HepG2 (cell line): ENCODE data around the gene ADI1. TPM values are rescaled to one million over a fixed set of nuclear protein-coding genes. Genes with fewer than 3 reads are reported as not detected.

Experiments used
- E2F2 ChIP-seq: sonication (generic); formaldehyde crosslinking; IDR thresholded peaks from 2 replicates; pipeline ENCODE4 v1.4.0; 2020; ENCODE audit warnings: missing genetic modification reagents, borderline replicate concordance
- ESRRA ChIP-seq: sonication (generic); formaldehyde crosslinking; IDR thresholded peaks from 2 replicates; pipeline ENCODE4 v1.5.1; 2020; ENCODE audit warnings: mild to moderate bottlenecking, low read depth, missing genetic modification reagents
- HMGXB3 ChIP-seq: sonication (generic); formaldehyde crosslinking; IDR thresholded peaks from 2 replicates; pipeline ENCODE4 v1.4.0; 2020; ENCODE audit warnings: missing genetic modification reagents, borderline replicate concordance
- MAZ ChIP-seq, 2 experiments: sonication (generic) in 1 of 2; formaldehyde crosslinking in 1 of 2; IDR thresholded peaks; 2 replicates each; pipeline versions ENCODE4 v1.5.0 to v1.6.1; 2012 to 2020; ENCODE audit warnings: low read depth in 2 of 2, mild to moderate bottlenecking in 2 of 2, borderline replicate concordance in 1 of 2, improper control_type of control experiment in 1 of 2, low read length in 1 of 2, missing genetic modification reagents in 1 of 2, moderate library complexity in 1 of 2
- NCOR1 ChIP-seq: fragments of 200-600 bp; sonication (generic); IDR thresholded peaks from 2 replicates; pipeline ENCODE4 v1.7.0; 2017; ENCODE audit warnings: antibody characterized with exemption, low read length, borderline replicate concordance
- PAF1 ChIP-seq: IDR thresholded peaks from 2 replicates; pipeline ENCODE4 v1.6.1; 2016; ENCODE audit warnings: missing genetic modification reagents, missing compliant biosample characterization
- PHF8 ChIP-seq: sonication (generic); formaldehyde crosslinking; IDR thresholded peaks from 2 replicates; pipeline ENCODE4 v1.5.0; 2020; ENCODE audit warnings: missing genetic modification reagents
- SOX13 ChIP-seq, 3 experiments: fragments of 450-650 bp in 1 of 3; sonication (generic) in 1 of 3; formaldehyde crosslinking in 1 of 3; IDR thresholded peaks in 2 of 3; conservative IDR thresholded peaks in 1 of 3; 2 replicates each; pipeline versions ENCODE4 v1.5.0 to v1.6.1; 2016 to 2020; ENCODE audit warnings: antibody characterized with exemption in 1 of 3, mild to moderate bottlenecking in 1 of 3, missing compliant biosample characterization in 1 of 3, missing genetic modification reagents in 1 of 3, moderate library complexity in 1 of 3
- ZBTB44 ChIP-seq: sonication (generic); formaldehyde crosslinking; IDR thresholded peaks from 2 replicates; pipeline ENCODE4 v1.4.0; 2020; ENCODE audit warnings: missing genetic modification reagents
- ZNF136 ChIP-seq: sonication (generic); formaldehyde crosslinking; IDR thresholded peaks from 2 replicates; pipeline ENCODE4 v1.8.1; 2022; ENCODE audit warnings: low read depth, mild to moderate bottlenecking, moderate library complexity, missing genetic modification reagents
- ZNF18 ChIP-seq: sonication (generic); formaldehyde crosslinking; IDR thresholded peaks from 2 replicates; pipeline ENCODE4 v1.8.0; 2022; ENCODE audit warnings: mild to moderate bottlenecking, missing genetic modification reagents; ENCODE audit not compliant: insufficient replicate concordance
- ZNF337 ChIP-seq: sonication (generic); formaldehyde crosslinking; IDR thresholded peaks from 2 replicates; pipeline ENCODE4 v1.5.1; 2020; ENCODE audit warnings: missing genetic modification reagents, low read depth, mild to moderate bottlenecking, borderline replicate concordance
- ZSCAN21 ChIP-seq: sonication (generic); formaldehyde crosslinking; IDR thresholded peaks from 2 replicates; pipeline ENCODE4 v1.8.0; 2022; ENCODE audit warnings: mild to moderate bottlenecking, missing genetic modification reagents, moderate library complexity, borderline replicate concordance
- polyA plus RNA-seq, 8 experiments: library from polyadenylated mRNA; depleted of rRNA in 3 of 8; stranded (reverse) in 7 of 8; unstranded in 1 of 8; fragments of >200 nt; fragmentation: Illumina TruSeq in 4 of 8; extraction: Trizol in 4 of 8; gene quantifications; 2 replicates each; pipeline versions ENCODE4 v1.2.1 to v1.2.3, GENCODE V29; 2011 to 2016; ENCODE audit warnings: low read depth in 4 of 8, missing spikeins in 1 of 8, mixed read lengths in 1 of 8; ENCODE audit not compliant: insufficient read depth in 1 of 8
- total RNA-seq, 5 experiments: library from RNA; depleted of rRNA; stranded (reverse); fragments of >200 nt; fragmentation: Illumina TruSeq; extraction: Trizol; gene quantifications; 2 replicates each; pipeline ENCODE4 v1.2.3, GENCODE V29; 2016; ENCODE audit warnings: low read depth in 1 of 5
- TF ChIP-seq, protein P1 (sequence below): sonication (generic); formaldehyde crosslinking; IDR thresholded peaks from 2 replicates; pipeline ENCODE4 v1.5.0; 2020; ENCODE audit warnings: missing genetic modification reagents, mild to moderate bottlenecking, borderline replicate concordance

ADI1 gene
- total and polyA plus RNA-seq, 2 of the 13 experiments (the other 11 are each of a cell fraction or from before 2014, with no cell fraction given): 28.7 to 123 TPM

- TF ChIP-seq ZBTB44 (CRISPR knock-in tag) (no peak), ZSCAN21 (peak; percentile 12; the same call in 1 of the 2 replicates), ZNF18 (CRISPR knock-in tag) (peak; percentile 21), E2F2 (no peak), HMGXB3 (peak; percentile 41; the same call in 1 of the 2 replicates), SOX13 (IDR thresholded peaks at IDR 0.05) (peak; percentile 69; the same call in 1 of the 2 replicates), SOX13 (CRISPR knock-in tag; conservative IDR thresholded peaks at IDR 0.05 in 1 of 2, IDR thresholded peaks at IDR 0.05 in 1 of 2) (peak in 1 of 2 experiments; percentile 87; a peak in 2 of 4 replicates), ZNF337 (CRISPR knock-in tag) (peak; percentile 91; the same call in 1 of the 2 replicates), MAZ (IDR thresholded peaks at IDR 0.05; ENCODE audit: borderline replicate concordance, low read depth, low read length) (no peak), MAZ (CRISPR knock-in tag; IDR thresholded peaks at IDR 0.05; ENCODE audit: low read depth) (no peak), ZNF136 (CRISPR knock-in tag) (no peak; the same call in 1 of the 2 replicates), ESRRA (CRISPR knock-in tag) (peak; percentile 91), PHF8 (CRISPR knock-in tag) (no peak), NCOR1 (peak; percentile 96), PAF1 (CRISPR knock-in tag) (no peak)
- TF ChIP-seq, protein P1, sequence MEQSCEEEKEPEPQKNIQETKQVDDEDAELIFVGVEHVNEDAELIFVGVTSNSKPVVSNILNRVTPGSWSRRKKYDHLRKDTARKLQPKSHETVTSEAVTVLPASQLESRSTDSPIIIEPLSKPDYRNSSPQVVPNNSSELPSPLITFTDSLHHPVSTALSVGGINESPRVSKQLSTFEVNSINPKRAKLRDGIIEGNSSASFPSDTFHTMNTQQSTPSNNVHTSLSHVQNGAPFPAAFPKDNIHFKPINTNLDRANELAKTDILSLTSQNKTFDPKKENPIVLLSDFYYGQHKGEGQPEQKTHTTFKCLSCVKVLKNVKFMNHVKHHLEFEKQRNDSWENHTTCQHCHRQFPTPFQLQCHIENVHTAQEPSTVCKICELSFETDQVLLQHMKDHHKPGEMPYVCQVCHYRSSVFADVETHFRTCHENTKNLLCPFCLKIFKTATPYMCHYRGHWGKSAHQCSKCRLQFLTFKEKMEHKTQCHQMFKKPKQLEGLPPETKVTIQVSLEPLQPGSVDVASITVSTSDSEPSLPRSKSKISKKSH (CRISPR knock-in tag): no peak
Observed at GRCh38 chr2:3465844-3466481, 53.4 kb downstream of the ADI1 start (continued).
